ENCODE measurements around the gene LCTL.

GRCh38 chr15:66566963-66567531, 1.2 kb upstream of the LCTL start:
- TF ChIP-seq POLR2A (IDR thresholded peaks at IDR 0.05; ENCODE audit: low read depth, low read length) (no peak), POLR2AphosphoS5 (IDR thresholded peaks at IDR 0.05; ENCODE audit: low read depth, low read length) (no peak), PAX5 (IDR thresholded peaks at IDR 0.05; ENCODE audit: insufficient read depth, low read length, severe bottlenecking) (no peak)
